ENCODE data around the gene NRF1. TPM values are rescaled to one million over a fixed set of nuclear protein-coding genes. Genes with fewer than 3 reads are reported as not detected.

The NRF1 gene
- total and polyA plus RNA-seq, 10 of the 15 experiments (the other 5 are each of a cell fraction or from before 2014, with no cell fraction given), result 3.5 to 23.1 (median 13.5) TPM

DNA sequence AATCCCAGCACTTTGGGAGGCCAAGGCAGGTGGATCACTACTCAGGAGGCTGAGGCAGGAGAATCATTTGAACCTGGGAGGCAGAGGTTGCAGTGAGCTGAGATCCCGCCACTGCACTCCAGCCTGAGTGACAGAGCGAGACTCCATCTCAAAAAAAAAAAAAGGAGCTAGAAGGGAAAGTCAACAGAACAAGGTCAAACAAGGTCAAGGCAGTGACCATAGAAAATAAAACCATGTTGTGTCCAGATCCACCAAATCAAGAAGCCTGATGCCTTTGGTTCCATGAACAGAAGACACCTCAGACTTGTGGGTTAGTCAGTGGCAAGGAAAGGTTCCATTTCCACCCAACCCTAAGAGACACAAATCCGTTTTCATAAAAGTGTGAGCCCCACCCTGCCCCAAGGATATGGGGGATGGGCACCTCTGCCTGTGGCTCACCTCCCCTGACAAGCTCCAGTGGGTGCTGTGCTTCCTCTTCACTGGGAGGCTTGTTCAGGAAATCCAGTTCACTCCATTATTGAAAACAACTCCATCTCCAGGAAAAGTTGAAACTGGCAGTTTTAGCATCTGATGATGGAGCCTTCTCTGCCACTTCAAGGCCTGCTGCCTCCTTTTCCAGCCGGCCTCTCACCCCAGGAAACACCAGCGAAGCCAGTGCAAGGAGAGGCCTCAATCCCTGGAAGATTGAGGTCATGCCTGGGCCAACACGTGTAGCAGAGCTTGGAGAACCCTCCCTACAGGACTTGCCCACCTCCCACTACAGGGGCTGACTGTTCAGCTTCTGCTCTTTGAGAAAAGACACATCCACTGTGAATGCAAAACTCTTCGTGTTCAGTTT, 152.9 kb downstream of the NRF1 start (continued):
- TF ChIP-seq CTCF (IDR thresholded peaks at IDR 0.05 in 2 of 3, conservative IDR thresholded peaks at IDR 0.05 in 1 of 3; ENCODE audit: control insufficient read depth in 2 of 3, extremely low read depth in 1 of 3, insufficient read depth in 1 of 3, low read depth in 3 of 3, low read length in 3 of 3) (no peak), EP300 (IDR thresholded peaks at IDR 0.05; ENCODE audit: borderline replicate concordance in 1 of 2, control insufficient read depth in 1 of 2, low read depth in 2 of 2, low read length in 2 of 2) (no peak), NRF1 (conservative IDR thresholded peaks at IDR 0.05; ENCODE audit: low read depth, low read length) (no peak), HDAC6 (IDR thresholded peaks at IDR 0.05; ENCODE audit: unreplicated experiment) (no peak), LARP7 (IDR thresholded peaks at IDR 0.05) (no peak)
- TF ChIP-seq, protein P1, sequence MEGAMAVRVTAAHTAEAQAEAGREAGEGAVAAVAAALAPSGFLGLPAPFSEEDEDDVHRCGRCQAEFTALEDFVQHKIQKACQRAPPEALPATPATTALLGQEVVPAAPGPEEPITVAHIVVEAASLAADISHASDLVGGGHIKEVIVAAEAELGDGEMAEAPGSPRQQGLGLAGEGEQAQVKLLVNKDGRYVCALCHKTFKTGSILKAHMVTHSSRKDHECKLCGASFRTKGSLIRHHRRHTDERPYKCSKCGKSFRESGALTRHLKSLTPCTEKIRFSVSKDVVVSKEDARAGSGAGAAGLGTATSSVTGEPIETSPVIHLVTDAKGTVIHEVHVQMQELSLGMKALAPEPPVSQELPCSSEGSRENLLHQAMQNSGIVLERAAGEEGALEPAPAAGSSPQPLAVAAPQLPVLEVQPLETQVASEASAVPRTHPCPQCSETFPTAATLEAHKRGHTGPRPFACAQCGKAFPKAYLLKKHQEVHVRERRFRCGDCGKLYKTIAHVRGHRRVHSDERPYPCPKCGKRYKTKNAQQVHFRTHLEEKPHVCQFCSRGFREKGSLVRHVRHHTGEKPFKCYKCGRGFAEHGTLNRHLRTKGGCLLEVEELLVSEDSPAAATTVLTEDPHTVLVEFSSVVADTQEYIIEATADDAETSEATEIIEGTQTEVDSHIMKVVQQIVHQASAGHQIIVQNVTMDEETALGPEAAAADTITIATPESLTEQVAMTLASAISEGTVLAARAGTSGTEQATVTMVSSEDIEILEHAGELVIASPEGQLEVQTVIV (IDR thresholded peaks at IDR 0.05; ENCODE audit: borderline replicate concordance, partially characterized antibody), result no peak
- TF ChIP-seq, protein P2, sequence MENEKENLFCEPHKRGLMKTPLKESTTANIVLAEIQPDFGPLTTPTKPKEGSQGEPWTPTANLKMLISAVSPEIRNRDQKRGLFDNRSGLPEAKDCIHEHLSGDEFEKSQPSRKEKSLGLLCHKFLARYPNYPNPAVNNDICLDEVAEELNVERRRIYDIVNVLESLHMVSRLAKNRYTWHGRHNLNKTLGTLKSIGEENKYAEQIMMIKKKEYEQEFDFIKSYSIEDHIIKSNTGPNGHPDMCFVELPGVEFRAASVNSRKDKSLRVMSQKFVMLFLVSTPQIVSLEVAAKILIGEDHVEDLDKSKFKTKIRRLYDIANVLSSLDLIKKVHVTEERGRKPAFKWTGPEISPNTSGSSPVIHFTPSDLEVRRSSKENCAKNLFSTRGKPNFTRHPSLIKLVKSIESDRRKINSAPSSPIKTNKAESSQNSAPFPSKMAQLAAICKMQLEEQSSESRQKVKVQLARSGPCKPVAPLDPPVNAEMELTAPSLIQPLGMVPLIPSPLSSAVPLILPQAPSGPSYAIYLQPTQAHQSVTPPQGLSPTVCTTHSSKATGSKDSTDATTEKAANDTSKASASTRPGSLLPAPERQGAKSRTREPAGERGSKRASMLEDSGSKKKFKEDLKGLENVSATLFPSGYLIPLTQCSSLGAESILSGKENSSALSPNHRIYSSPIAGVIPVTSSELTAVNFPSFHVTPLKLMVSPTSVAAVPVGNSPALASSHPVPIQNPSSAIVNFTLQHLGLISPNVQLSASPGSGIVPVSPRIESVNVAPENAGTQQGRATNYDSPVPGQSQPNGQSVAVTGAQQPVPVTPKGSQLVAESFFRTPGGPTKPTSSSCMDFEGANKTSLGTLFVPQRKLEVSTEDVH (IDR thresholded peaks at IDR 0.05; ENCODE audit: low read depth, partially characterized antibody), result no peak
